Measurements from ENCODE around the gene HLA-DPA1.

HLA-DPA1 gene

GRCh38 chr6:33017018-33017417 lies 56.4 kb downstream of the HLA-DPA1 start:
- DNase-seq (ENCODE audit: low spot score), result no peak

DNA sequence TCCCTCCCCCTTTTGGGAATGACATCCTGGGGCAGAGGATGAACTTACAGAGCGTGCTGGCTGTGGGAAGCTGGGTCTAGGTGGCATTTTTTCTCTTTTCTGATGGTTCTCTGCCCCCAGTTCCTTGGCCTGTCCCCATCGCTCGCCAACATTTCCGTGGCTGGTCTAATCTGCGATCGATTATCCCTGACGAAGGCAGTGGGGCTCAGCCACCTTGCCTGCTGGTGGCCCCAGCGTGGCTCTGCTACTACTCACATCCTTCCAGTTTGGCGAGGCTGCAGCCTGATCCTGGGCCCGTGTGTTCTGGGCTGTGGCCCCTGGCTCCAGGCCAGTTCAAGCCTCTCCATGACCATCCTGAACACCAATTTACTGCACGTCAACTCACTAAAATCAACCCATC lies 57.7 kb downstream of the HLA-DPA1 start:
- DNase-seq (ENCODE audit: low spot score), result no peak

- DNase-seq (ENCODE audit: low spot score), result peak; percentile 89
Observed at GRCh38 chr6:33014841-33015634, 58.4 kb downstream of the HLA-DPA1 start.
